HepG2 (cell line): ENCODE measurements around the gene TEAD1. TPM values are rescaled to one million over a fixed set of nuclear protein-coding genes. Genes with fewer than 3 reads are reported as not detected.
A peak's percentile ranks its signal among the peaks of the same experiment; 100 is the strongest.

Experiments
- ARNTL ChIP-seq: sonication (generic); formaldehyde crosslinking; IDR thresholded peaks from 2 replicates; pipeline ENCODE4 v1.4.0; 2020; ENCODE audit warnings: mild to moderate bottlenecking, missing genetic modification reagents
- CAMTA2 ChIP-seq: sonication (generic); formaldehyde crosslinking; IDR thresholded peaks from 2 replicates; pipeline ENCODE4 v1.4.0; 2020; ENCODE audit warnings: mild to moderate bottlenecking, missing genetic modification reagents, borderline replicate concordance
- CCAR2 ChIP-seq: fragments of 200-400 bp; formaldehyde crosslinking; optimal IDR thresholded peaks from 2 replicates; pipeline ENCODE3; 2018; ENCODE audit warnings: low read depth, mild to moderate bottlenecking, low read length, moderate library complexity
- DNMT1 ChIP-seq: sonication (generic); formaldehyde crosslinking; IDR thresholded peaks from 2 replicates; pipeline ENCODE4 v1.5.1; 2020; ENCODE audit warnings: mild to moderate bottlenecking, missing genetic modification reagents
- DR1 ChIP-seq: sonication (generic); formaldehyde crosslinking; IDR thresholded peaks from 2 replicates; pipeline ENCODE4 v1.8.0; 2021; ENCODE audit warnings: mild to moderate bottlenecking, missing genetic modification reagents, inconsistent platforms
- GLI4 ChIP-seq: sonication (generic); formaldehyde crosslinking; IDR thresholded peaks from 2 replicates; pipeline ENCODE4 v1.5.1; 2020; ENCODE audit warnings: missing genetic modification reagents, mild to moderate bottlenecking, moderate library complexity, borderline replicate concordance
- HES4 ChIP-seq: sonication (generic); formaldehyde crosslinking; IDR thresholded peaks from 2 replicates; pipeline ENCODE4 v1.9.0; 2021; ENCODE audit warnings: mild to moderate bottlenecking, missing genetic modification reagents, borderline replicate concordance
- HNRNPH1 ChIP-seq: fragments of 200-400 bp; formaldehyde crosslinking; optimal IDR thresholded peaks from 2 replicates; pipeline ENCODE3; 2017; ENCODE audit warnings: mild to moderate bottlenecking, low read depth, low read length
- KAT2B ChIP-seq: fragments of 150-350 bp; IDR thresholded peaks from 2 replicates; pipeline ENCODE4 v1.6.1; 2014; ENCODE audit warnings: low read depth, low read length, borderline replicate concordance
- KDM3A ChIP-seq: IDR thresholded peaks from 2 replicates; pipeline ENCODE4 v1.6.1; 2018; ENCODE audit warnings: low read depth, missing compliant biosample characterization
- PAF1 ChIP-seq: IDR thresholded peaks from 2 replicates; pipeline ENCODE4 v1.6.1; 2016; ENCODE audit warnings: missing genetic modification reagents, missing compliant biosample characterization
- POLR2AphosphoS5 ChIP-seq: IDR thresholded peaks from 2 replicates; pipeline ENCODE4 v1.6.1; 2012; ENCODE audit warnings: low read depth, low read length
- SOX6 ChIP-seq, 2 experiments: fragments of 450-650 bp in 1 of 2; sonication (generic) in 1 of 2; formaldehyde crosslinking in 1 of 2; IDR thresholded peaks; 2 replicates each; pipeline versions ENCODE4 v1.4.0 to v1.6.1; 2017 to 2020; ENCODE audit warnings: antibody characterized with exemption in 1 of 2, mild to moderate bottlenecking in 1 of 2, missing genetic modification reagents in 1 of 2
- U2AF1 ChIP-seq: fragments of 200-400 bp; formaldehyde crosslinking; optimal IDR thresholded peaks from 2 replicates; pipeline ENCODE3; 2017; ENCODE audit warnings: mild to moderate bottlenecking, low read depth, low read length
- ZBTB1 ChIP-seq: sonication (generic); formaldehyde crosslinking; IDR thresholded peaks from 2 replicates; pipeline ENCODE4 v1.4.0; 2020; ENCODE audit warnings: missing genetic modification reagents, borderline replicate concordance
- ZNF777 ChIP-seq: sonication (generic); formaldehyde crosslinking; IDR thresholded peaks from 2 replicates; pipeline ENCODE4 v1.4.0; 2020; ENCODE audit warnings: missing genetic modification reagents
- polyA plus RNA-seq, 8 experiments: library from polyadenylated mRNA; depleted of rRNA in 3 of 8; stranded (reverse) in 7 of 8; unstranded in 1 of 8; fragments of >200 nt; fragmentation: Illumina TruSeq in 4 of 8; extraction: Trizol in 4 of 8; gene quantifications; 2 replicates each; pipeline versions ENCODE4 v1.2.1 to v1.2.3, GENCODE V29; 2011 to 2016; ENCODE audit warnings: low read depth in 4 of 8, missing spikeins in 1 of 8, mixed read lengths in 1 of 8; ENCODE audit not compliant: insufficient read depth in 1 of 8
- total RNA-seq, 5 experiments: library from RNA; depleted of rRNA; stranded (reverse); fragments of >200 nt; fragmentation: Illumina TruSeq; extraction: Trizol; gene quantifications; 2 replicates each; pipeline ENCODE4 v1.2.3, GENCODE V29; 2016; ENCODE audit warnings: low read depth in 1 of 5
- TF ChIP-seq, protein P1 (sequence below): sonication (generic); formaldehyde crosslinking; IDR thresholded peaks from 2 replicates; pipeline ENCODE4 v1.5.0; 2020; ENCODE audit warnings: mild to moderate bottlenecking, missing genetic modification reagents, borderline replicate concordance
- TF ChIP-seq, protein P2 (sequence below): sonication (generic); formaldehyde crosslinking; IDR thresholded peaks from 2 replicates; pipeline ENCODE4; 2020; ENCODE audit warnings: missing genetic modification reagents, mild to moderate bottlenecking, borderline replicate concordance

TEAD1 gene
- total and polyA plus RNA-seq, 2 of the 13 experiments (the other 11 are each of a cell fraction or from before 2014, with no cell fraction given), result 20.1 to 30.5 TPM

DNA sequence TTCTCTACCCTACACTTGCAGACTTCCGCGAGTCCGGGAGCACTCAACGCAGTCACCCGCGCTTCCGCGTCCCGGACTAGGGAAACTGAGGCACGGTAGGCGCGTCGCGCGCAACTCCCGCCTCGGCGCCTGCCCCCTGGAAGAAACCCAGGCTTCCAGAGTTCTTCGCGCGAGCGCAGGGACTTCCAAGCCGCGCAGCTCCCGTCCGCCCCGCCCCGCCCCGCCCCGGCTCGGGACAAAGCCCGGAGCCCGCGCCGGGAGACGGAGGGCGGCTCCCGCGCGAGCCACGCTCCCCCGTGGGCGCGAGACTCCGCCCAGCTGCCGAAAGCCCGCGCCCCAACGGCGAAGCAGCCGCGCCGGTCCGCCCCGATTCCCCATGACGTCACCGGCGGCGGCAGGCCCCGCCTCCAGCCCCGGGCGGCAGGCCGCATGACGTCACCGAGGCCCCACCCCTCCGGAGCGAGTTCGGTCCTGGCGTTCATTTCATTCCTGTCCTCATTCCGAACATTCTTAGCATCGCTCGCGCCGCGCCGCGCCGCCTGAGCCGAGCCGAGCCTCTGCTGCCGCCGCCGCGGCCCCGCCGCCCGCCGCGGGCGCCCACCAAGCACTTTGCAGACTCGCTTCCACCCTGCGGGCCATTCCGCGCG is at the start of gene TEAD1 (continued):
- TF ChIP-seq, protein P1, sequence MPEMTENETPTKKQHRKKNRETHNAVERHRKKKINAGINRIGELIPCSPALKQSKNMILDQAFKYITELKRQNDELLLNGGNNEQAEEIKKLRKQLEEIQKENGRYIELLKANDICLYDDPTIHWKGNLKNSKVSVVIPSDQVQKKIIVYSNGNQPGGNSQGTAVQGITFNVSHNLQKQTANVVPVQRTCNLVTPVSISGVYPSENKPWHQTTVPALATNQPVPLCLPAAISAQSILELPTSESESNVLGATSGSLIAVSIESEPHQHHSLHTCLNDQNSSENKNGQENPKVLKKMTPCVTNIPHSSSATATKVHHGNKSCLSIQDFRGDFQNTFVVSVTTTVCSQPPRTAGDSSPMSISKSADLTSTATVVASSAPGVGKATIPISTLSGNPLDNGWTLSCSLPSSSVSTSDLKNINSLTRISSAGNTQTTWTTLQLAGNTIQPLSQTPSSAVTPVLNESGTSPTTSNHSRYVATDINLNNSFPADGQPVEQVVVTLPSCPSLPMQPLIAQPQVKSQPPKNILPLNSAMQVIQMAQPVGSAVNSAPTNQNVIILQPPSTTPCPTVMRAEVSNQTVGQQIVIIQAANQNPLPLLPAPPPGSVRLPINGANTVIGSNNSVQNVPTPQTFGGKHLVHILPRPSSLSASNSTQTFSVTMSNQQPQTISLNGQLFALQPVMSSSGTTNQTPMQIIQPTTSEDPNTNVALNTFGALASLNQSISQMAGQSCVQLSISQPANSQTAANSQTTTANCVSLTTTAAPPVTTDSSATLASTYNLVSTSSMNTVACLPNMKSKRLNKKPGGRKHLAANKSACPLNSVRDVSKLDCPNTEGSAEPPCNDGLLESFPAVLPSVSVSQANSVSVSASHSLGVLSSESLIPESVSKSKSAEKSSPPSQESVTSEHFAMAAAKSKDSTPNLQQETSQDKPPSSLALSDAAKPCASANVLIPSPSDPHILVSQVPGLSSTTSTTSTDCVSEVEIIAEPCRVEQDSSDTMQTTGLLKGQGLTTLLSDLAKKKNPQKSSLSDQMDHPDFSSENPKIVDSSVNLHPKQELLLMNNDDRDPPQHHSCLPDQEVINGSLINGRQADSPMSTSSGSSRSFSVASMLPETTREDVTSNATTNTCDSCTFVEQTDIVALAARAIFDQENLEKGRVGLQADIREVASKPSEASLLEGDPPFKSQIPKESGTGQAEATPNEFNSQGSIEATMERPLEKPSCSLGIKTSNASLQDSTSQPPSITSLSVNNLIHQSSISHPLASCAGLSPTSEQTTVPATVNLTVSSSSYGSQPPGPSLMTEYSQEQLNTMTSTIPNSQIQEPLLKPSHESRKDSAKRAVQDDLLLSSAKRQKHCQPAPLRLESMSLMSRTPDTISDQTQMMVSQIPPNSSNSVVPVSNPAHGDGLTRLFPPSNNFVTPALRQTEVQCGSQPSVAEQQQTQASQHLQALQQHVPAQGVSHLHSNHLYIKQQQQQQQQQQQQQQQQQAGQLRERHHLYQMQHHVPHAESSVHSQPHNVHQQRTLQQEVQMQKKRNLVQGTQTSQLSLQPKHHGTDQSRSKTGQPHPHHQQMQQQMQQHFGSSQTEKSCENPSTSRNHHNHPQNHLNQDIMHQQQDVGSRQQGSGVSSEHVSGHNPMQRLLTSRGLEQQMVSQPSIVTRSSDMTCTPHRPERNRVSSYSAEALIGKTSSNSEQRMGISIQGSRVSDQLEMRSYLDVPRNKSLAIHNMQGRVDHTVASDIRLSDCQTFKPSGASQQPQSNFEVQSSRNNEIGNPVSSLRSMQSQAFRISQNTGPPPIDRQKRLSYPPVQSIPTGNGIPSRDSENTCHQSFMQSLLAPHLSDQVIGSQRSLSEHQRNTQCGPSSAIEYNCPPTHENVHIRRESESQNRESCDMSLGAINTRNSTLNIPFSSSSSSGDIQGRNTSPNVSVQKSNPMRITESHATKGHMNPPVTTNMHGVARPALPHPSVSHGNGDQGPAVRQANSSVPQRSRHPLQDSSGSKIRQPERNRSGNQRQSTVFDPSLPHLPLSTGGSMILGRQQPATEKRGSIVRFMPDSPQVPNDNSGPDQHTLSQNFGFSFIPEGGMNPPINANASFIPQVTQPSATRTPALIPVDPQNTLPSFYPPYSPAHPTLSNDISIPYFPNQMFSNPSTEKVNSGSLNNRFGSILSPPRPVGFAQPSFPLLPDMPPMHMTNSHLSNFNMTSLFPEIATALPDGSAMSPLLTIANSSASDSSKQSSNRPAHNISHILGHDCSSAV (CRISPR knock-in tag), result no peak
- TF ChIP-seq CAMTA2 (CRISPR knock-in tag), result no peak
- TF ChIP-seq DNMT1, result no peak
- no peak for TF ChIP-seq SOX6 (IDR thresholded peaks at IDR 0.05)
- TF ChIP-seq SOX6 (CRISPR knock-in tag; IDR thresholded peaks at IDR 0.05), result no peak; the same call in 1 of the 2 replicates
- TF ChIP-seq KDM3A (CRISPR knock-in tag), result no peak
- TF ChIP-seq CCAR2, result no peak
- TF ChIP-seq, protein P2, sequence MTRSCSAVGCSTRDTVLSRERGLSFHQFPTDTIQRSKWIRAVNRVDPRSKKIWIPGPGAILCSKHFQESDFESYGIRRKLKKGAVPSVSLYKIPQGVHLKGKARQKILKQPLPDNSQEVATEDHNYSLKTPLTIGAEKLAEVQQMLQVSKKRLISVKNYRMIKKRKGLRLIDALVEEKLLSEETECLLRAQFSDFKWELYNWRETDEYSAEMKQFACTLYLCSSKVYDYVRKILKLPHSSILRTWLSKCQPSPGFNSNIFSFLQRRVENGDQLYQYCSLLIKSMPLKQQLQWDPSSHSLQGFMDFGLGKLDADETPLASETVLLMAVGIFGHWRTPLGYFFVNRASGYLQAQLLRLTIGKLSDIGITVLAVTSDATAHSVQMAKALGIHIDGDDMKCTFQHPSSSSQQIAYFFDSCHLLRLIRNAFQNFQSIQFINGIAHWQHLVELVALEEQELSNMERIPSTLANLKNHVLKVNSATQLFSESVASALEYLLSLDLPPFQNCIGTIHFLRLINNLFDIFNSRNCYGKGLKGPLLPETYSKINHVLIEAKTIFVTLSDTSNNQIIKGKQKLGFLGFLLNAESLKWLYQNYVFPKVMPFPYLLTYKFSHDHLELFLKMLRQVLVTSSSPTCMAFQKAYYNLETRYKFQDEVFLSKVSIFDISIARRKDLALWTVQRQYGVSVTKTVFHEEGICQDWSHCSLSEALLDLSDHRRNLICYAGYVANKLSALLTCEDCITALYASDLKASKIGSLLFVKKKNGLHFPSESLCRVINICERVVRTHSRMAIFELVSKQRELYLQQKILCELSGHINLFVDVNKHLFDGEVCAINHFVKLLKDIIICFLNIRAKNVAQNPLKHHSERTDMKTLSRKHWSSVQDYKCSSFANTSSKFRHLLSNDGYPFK (CRISPR knock-in tag), result no peak
- no peak for TF ChIP-seq KAT2B
- TF ChIP-seq GLI4 (CRISPR knock-in tag), result no peak
- TF ChIP-seq HNRNPH1, result no peak
- no peak for TF ChIP-seq PAF1
- peak; percentile 64; the same call in 1 of the 2 replicates for TF ChIP-seq ZNF777 (CRISPR knock-in tag)
- no peak for TF ChIP-seq HES4
- no peak for TF ChIP-seq ARNTL (CRISPR knock-in tag)
- peak; percentile 26; the same call in 1 of the 2 replicates for TF ChIP-seq POLR2AphosphoS5
- no peak for TF ChIP-seq U2AF1
- no peak for TF ChIP-seq DR1
- no peak for TF ChIP-seq ZBTB1
